ENCODE data around the gene RNU6-9. TPM values are rescaled to one million over a fixed set of nuclear protein-coding genes. Genes with fewer than 3 reads are reported as not detected.

RNU6-9 gene
- total RNA-seq, 1 donor from 2014 or later: not detected

DNA sequence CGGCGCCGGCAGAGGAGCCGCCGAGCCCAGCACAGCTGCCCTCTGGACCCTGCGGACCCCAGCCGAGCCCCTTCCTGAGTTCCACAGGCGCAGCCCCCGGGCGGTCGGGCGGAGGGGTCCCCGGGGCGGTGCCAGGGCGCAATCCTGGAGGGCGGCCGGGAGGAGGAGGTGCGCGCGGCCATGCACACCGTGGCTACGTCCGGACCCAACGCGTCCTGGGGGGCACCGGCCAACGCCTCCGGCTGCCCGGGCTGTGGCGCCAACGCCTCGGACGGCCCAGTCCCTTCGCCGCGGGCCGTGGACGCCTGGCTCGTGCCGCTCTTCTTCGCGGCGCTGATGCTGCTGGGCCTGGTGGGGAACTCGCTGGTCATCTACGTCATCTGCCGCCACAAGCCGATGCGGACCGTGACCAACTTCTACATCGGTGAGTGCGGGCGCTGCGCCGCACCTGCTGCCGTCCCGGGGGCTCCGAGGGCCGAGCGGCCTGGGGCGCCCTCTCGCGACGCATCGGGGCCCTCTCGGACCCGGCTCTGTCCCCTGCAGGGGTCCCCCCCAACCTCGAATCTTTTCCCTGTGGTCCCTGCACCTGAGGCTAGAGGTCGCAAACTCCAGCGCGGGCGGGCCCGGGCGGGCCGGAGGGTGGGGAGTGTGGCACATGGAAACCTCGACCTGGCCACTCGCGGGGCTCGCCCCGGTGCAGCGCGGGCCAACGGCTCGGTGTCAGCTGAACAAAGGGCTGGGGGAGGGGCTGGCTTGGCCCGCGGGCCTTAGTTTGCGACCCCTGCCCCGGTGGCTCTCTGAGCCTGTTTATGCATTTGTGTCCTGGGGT, 24.3 kb downstream of the RNU6-9 start, which contains the start of gene KISS1R:
KISS1R (plus strand) TSS at position 11 of the 829 bp plus-strand sequence; CDS start at position 181, 170 bp downstream.
- intact Hi-C loops (cut with DNase I): loop anchor here (5.0 kb wide), 1 partner anchor 60 kb away; the partner anchor contains the start of gene CFD
- Histone ChIP-seq H3K9me3 (no peaks in the 10 kb centered on the region), H3K27ac (no peak within 1 kb of the TSS), H3K4me3 (peak within 1 kb of the TSS; percentile 35), H3K4me1 (peaks cover 25% of the 10 kb centered on the region), H3K27me3 (peaks cover 56% of the 10 kb centered on the region), H3K36me3 (no peaks in the 10 kb centered on the region)
- ATAC-seq (peak; percentile 20), DNase-seq (peak; percentile 77)
- TF ChIP-seq, protein P1, sequence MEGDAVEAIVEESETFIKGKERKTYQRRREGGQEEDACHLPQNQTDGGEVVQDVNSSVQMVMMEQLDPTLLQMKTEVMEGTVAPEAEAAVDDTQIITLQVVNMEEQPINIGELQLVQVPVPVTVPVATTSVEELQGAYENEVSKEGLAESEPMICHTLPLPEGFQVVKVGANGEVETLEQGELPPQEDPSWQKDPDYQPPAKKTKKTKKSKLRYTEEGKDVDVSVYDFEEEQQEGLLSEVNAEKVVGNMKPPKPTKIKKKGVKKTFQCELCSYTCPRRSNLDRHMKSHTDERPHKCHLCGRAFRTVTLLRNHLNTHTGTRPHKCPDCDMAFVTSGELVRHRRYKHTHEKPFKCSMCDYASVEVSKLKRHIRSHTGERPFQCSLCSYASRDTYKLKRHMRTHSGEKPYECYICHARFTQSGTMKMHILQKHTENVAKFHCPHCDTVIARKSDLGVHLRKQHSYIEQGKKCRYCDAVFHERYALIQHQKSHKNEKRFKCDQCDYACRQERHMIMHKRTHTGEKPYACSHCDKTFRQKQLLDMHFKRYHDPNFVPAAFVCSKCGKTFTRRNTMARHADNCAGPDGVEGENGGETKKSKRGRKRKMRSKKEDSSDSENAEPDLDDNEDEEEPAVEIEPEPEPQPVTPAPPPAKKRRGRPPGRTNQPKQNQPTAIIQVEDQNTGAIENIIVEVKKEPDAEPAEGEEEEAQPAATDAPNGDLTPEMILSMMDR (IDR thresholded peaks at IDR 0.05): peak; percentile 41

DNA sequence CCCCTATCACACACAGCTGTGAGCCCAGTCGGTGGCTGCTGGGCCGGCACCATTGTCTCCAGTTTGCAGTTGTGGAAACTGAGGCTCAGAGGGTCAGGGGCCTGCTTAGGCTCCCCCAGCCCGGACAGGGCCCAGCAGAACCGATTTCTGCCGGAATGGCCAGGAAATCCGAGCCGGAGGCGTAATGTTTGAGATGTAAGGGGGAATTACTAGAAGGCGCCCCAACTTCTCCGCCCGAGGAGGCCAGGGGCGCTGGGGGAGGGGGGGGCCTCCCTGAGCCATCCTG, 24.8 kb downstream of the RNU6-9 start:
- H3K27ac ChIP-seq: no peak overlapping the region
- intact Hi-C loops (cut with DNase I): loop anchor here (5.0 kb wide), 1 partner anchor 61 kb away; the partner anchor contains the start of gene CFD
- H3K27me3 ChIP-seq: peaks cover 56% of the 10 kb centered on the region
- no peaks in the 10 kb centered on the region for H3K9me3 ChIP-seq
- no peaks in the 10 kb centered on the region for H3K36me3 ChIP-seq
- H3K4me3 ChIP-seq: peak overlapping the region; percentile 35
- DNase-seq: no peak
- peaks cover 25% of the 10 kb centered on the region for H3K4me1 ChIP-seq
- ATAC-seq: no peak
- TF ChIP-seq, protein P1 (IDR thresholded peaks at IDR 0.05): no peak

DNA sequence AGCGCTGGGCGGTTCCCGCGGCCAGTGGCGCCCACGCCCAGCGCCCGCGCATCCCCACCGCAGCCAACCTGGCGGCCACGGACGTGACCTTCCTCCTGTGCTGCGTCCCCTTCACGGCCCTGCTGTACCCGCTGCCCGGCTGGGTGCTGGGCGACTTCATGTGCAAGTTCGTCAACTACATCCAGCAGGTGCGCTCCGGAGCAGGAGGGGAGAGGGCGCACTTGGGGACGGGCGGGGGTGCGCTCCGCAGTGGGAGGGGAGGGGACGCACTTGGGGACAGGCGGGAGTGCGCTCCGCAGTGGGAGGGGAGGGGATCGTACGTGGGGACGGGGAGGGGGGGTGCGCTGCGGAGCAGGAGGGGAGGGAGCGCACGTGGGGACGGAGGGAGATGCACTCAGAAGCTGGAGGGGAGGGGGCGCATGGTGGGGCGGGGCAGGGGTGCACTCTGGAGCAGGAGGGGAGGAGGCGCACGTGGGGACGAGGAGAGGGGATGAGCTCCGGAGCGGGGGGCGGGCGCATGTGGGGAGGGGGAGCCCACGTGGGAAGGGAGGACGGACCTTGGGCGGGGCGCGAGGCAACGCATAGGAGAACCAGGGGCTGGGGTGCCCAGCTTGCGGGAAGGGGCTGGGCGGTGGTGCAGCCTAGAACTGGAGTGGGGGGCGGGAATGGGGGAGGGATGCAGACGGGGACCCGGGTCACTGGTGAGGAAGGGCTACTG, 25.4 kb downstream of the RNU6-9 start:
- H3K4me3 ChIP-seq: no peak overlapping the region
- H3K36me3 ChIP-seq: no peaks in the 10 kb centered on the region
- H3K27ac ChIP-seq: no peak overlapping the region
- no peaks in the 10 kb centered on the region for H3K9me3 ChIP-seq
- peaks cover 56% of the 10 kb centered on the region for H3K27me3 ChIP-seq
- intact Hi-C loops (cut with DNase I): loop anchor here (5.0 kb wide), 1 partner anchor 61 kb away; the partner anchor contains the start of gene CFD
- TF ChIP-seq, protein P1 (IDR thresholded peaks at IDR 0.05): no peak
- ATAC-seq: no peak
- H3K4me1 ChIP-seq: peaks cover 23% of the 10 kb centered on the region
- peak; percentile 65 for DNase-seq

DNA sequence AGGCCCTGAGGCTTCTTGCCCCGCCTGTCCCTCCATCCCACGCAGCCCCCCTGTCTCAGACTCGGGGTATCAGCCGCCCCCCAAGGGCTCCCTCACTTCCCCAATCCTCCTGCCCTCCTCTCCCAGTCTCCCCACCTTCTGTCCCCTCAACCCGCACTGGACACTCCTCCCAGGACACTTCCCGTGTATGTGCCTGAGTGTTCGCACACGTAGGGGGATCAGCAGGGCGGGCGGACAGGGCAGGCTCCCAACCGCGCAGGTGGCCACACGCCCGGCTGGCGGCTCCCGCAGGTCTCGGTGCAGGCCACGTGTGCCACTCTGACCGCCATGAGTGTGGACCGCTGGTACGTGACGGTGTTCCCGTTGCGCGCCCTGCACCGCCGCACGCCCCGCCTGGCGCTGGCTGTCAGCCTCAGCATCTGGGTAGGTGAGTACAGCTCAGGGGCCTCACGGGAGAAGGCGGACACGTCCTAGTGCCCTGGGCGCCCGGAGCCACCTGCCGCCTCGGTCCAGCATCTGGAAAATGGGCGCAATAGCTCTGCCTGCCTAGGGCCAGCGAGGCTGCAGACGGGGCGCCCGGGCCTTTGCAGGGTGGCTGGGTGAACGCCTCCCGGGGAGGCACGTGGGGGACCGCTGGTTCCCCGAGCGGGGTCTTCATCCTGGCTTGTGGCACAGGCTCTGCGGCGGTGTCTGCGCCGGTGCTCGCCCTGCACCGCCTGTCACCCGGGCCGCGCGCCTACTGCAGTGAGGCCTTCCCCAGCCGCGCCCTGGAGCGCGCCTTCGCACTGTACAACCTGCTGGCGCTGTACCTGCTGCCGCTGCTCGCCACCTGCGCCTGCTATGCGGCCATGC, 26.1 kb downstream of the RNU6-9 start:
- DNase-seq: peak; percentile 66

More for the DNA sequence above, 26.1 kb downstream of the RNU6-9 start:
- Histone ChIP-seq H3K9me3 (no peaks in the 10 kb centered on the region), H3K27ac (no peak overlapping the region), H3K4me1 (peaks cover 23% of the 10 kb centered on the region), H3K27me3 (peaks cover 56% of the 10 kb centered on the region), H3K4me3 (peak overlapping the region; percentile 26), H3K36me3 (no peaks in the 10 kb centered on the region)
- intact Hi-C loops (cut with DNase I): loop anchor here (5.0 kb wide), 3 partner anchors 62 to 147 kb away; partner anchors contain the start of genes CFD and WDR18
- ATAC-seq: no peak
- TF ChIP-seq, protein P1 (IDR thresholded peaks at IDR 0.05): no peak
